HG03460 (cell line): ENCODE results near the gene PTPRM.
"Not testable (repeated sequence)": the region's sequence is repeated elsewhere in the genome, so short reads cannot be mapped to it uniquely, and the experiment has no call there.

ENCODE experiments used
- ATAC-seq: cut with Tn5 transposase; IDR thresholded peaks from one replicate; pipeline ENCODE4 v1.9.1; 2021; ENCODE audit not compliant: unreplicated experiment

The PTPRM gene

DNA sequence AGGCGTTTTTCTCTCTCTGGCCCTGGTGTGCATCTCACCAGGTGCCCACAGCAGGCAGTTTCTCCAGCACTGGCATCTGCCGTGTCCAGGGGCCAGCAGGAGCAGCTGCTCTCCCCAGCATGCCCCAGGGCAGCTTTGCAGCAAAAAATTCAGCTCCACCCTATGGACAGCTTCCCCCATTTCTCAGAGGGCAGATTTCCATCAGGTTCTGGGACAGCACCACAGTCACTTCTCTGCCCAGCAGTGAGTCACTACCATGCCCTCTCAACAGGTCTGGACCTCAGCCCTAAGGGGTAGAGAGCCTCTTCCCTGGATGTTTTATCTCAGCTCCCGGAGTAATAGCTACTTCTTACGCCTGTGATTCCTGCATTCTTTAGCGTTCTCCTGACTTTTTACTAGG lies 871.9 kb downstream of the PTPRM start:
- no peak for ATAC-seq

DNA sequence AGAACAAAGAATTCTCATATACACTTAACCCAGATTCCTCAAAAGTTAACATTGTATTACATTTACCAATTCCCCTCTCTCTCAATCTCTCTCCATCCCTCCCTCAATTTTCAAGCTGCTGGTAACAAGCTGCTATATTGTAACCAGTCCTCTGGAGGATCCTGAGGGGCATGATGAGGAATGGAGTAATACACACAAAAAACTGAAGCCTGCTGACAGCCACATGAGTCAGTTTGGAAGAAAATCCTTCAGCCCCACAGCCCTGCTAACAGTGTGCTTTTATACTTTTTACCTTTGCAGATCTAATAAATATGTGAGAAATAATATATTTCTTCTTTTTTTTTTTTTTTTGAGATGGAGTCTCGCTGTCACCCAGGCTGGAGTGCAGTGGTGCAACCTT lies 876.4 kb downstream of the PTPRM start:
- no peak for ATAC-seq

DNA sequence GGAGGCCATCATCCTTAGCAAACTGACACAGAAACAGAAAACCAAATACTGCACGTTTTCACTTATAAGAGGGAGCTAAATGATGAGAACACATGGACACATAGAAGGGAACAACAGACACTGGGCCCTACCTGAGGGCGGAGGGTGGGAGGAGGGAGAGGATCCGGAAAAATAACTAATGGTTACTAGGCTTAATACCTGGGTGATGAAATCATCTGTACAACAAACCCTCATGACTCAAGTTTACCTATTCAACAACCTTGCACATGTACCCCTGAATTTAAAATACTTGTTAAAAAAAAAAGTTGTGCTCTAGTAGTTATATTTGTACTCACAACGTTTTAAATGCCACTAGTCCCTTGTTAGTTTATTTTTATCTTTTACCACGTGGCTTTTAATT lies 879.8 kb downstream of the PTPRM start:
- not testable (repeated sequence) for ATAC-seq

DNA sequence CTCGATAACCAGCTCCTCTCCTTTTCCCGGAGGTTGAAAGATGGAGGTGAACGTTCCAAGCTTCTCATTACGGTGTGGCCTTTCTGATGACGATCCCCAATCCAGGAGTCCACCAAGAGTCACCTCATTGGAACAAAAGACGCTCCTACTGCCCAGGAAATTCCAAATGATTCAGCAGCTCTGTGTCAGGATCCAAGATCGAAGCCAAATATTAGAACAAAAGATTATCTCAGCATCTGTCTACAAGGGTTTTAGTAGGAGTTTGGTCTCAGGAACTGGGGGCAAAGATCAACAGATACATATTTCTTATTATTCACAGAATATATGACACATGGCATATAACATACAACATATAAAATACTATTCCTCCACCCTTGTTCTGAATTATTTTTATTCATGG lies 881.0 kb downstream of the PTPRM start:
- no peak for ATAC-seq

DNA sequence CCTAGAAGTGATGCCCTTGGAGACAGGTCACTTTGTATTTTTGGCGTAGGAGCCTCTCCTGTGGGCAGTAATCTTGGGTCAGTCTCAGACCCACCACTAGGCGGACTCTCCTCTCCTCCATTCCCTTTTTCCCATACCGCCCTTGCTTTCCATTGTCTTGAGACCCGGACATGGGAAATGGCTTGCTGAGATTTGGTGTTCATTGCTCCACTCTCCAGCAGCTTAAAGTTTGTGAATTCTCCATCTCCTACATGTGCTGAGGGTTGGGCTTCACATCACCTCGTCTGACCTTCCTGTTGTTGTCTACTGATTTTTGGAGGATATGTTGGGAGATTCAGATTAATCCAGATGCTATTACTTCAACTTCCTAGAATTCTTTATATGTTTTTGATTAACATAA lies 882.9 kb downstream of the PTPRM start:
- no peak for ATAC-seq

DNA sequence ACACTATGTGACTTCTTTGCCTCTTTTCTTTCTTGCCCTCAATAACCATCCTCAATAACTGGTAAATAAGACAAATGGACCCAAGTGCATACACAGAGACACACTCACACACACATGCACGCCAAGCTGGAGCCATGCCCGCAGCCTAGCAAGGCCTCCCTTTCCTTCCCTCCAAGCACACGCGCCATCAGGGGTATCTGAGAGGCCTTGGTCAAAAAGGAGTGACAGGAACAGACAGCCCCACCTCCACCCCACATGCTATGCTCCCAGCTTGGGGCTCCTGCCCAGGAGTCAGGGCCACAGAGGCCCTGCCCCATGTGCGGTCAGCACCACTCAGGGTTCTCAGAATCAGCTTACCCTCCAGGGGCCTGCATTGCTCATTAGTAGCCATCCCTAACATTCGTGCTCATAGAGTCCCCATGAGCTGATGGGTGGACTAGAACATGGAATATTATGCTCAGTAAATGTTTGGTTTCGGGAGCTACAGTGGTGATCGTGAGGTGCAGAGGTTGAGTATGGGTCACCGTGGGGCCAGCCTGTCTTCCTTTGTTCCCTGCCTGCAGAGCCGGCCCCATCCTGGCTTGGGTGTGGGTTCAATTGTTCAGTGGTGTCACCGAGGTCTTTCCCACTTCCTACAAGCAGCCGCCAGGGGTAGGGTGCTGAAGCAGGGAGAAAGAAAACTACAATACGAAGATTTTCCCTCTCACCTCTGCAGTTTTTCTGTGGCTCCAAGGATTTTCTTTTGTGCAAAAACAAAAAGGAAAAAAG lies 884.0 kb downstream of the PTPRM start:
- no peak for ATAC-seq

DNA sequence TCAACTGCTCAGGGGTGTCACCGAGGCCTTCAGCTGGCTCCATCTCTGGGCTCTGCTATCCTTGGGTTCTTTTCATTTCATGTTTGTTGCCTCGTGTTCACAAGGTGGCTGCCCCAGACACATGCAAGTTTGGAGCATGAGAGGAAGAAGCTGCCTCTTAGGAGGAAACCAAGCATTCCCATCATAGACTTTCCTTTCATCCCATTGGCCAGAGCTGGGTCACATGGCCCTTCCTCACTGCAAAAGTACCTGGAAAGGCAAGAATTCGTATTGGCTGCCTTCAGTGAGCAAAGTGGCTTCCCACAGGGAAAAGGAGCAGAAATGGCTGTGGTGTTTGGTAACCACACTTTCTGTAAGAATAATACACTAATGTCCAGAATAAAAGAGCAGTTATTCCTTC lies 886.4 kb downstream of the PTPRM start:
- no peak for ATAC-seq

DNA sequence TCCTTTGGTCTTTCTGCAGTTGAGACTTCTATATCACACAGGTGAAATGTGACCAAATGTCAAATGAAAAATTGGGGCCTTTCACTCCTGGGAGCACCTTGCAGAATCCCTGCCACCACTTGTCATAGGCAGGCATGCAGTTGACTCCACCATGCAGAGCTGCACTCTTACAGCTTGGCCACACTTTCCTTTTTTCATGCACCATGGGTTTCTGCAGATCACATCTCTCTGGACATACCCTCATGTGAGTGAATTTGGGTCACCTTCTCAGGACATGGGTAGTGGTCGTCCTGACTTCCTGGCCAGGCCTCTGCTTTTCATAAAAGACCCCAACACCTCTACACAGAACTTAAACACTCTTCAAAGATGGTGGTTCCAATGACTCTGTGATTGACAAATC lies 887.0 kb downstream of the PTPRM start:
- no peak for ATAC-seq

DNA sequence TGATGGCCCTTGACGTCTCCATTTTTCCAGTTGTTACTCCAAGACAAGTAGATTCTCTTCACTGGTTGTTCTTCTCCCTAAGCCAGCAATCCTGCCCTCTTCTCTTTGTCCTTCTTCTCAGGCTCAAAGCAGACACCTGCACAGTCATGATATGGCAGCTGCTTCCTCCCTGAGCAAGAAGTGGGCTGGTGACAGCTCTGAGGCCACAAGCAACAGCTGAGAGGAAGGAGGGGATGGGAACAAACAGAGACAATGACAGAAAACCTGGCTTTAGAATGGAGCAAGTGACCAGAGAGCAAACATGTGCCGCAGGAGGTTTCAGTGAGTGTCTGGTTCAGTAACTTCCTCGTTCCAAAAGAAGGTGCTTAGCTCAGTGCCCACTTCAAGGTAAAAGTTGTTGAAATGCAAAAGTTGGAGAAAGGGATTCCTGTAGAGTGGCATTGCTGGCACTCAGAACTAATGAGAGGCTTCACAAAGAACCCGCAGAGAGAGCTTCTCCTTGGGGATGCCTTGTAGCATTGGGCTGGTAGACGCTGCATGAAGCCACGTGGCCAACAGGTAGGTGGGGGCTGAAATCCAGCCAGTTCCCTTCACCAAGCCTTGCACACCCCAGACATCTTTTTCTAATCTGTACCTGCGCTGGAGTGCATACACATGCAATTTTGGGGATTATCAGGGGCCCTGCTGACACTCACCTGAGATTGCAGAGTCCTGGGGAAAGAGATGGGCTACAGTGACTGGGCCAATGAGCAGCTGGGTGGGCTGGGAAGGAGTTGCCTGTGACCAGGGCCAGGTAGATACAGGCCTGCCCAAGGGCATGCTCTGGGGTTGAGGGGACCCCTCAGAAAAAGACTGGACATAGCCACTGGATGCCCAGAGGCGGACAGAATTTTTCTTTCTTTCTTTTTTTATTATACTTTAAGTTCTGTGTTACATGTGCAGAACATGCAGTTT lies 888.8 kb downstream of the PTPRM start:
- no peak for ATAC-seq
